ENCODE measurements around the gene CD99. TPM values are rescaled to one million over a fixed set of nuclear protein-coding genes. Genes with fewer than 3 reads are reported as not detected.

CD99 gene
- total and polyA plus RNA-seq, 2 of the 13 experiments (the other 11 are each of a cell fraction or from before 2014, with no cell fraction given) = 78.8 to 111 TPM

DNA sequence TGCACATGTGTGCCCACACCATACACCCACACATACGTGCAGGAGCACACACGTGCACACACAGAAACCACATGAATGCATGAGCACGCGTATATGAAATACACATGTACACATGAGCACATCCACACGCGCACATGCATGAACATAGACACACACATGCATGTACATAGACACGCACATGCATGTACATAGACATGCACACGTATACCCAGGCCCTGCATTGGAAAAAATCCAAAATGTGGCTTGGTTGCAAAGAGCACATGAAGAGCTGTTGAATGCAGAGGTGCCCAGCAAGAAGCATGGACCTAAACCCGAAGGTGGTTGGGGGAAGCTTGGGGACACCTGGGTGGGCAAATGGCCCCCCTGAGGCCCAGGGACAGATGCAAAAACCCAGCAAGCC lies 18.5 kb downstream of the CD99 start:
- WGBS (ENCODE audit: low lambda C conversion rate) = 99% methylated on average over 9 of the region's 9 CpGs
- Histone ChIP-seq H3K9me3 (ENCODE audit: low read length) (no peaks in the 10 kb centered on the region), H3K79me2 (ENCODE audit: insufficient read depth, low read length) (peaks cover 66% of the 10 kb centered on the region), H4K20me1 (ENCODE audit: insufficient read depth, low read length) (no peaks in the 10 kb centered on the region; the same call in 1 of the 2 replicates), H2AFZ (ENCODE audit: low read length) (no peak overlapping the region), H3K4me2 (ENCODE audit: low read depth, low read length) (no peak overlapping the region), H3K27ac (ENCODE audit: extremely low read length, insufficient read depth, low read length) (no peak overlapping the region), H3K4me1 (ENCODE audit: insufficient read depth, low read length) (peaks cover 32% of the 10 kb centered on the region), H3K9ac (ENCODE audit: insufficient read depth, low read depth, low read length) (no peak overlapping the region), H3K36me3 (replicated peaks in 1 of 2; ENCODE audit: control insufficient read depth in 1 of 2, insufficient read depth in 2 of 2, low read length in 2 of 2) (peaks cover 7 to 22% of the 10 kb centered on the region in 2 experiments; a peak in 4 of 5 replicates), H3K4me3 (replicated peaks in 1 of 3; ENCODE audit: insufficient read depth in 1 of 3, low read depth in 2 of 3, low read length in 3 of 3) (no peak overlapping the region), H3K27me3 (ENCODE audit: control insufficient read depth in 1 of 2, insufficient read depth in 2 of 2, low read length in 2 of 2) (no peaks in the 10 kb centered on the region)
- TF ChIP-seq ZIK1 (CRISPR knock-in tag; IDR thresholded peaks at IDR 0.05; ENCODE audit: borderline replicate concordance, low read depth) = no peak
- in situ Hi-C loops (cut with HindIII; ENCODE audit: extremely low pct_ligation_motif_present, low pct_unique_long_range_greater_than_20kb) = no loop called here
- no TSS peak for BruUV-seq (replicated peaks)
- ChIA-PET POLR2A (no interaction called here), CTCF (ENCODE audit: low intra/inter-chr PET ratio, low total read pairs) (no interaction called here)
- FAIRE-seq (no peak), ATAC-seq (no peak), DNase-seq (ENCODE audit: low spot score) (no peak)
- intact Hi-C loops (cut with micrococcal nuclease; ENCODE audit: unreplicated experiment) = loop anchor here (5.0 to 10.0 kb wide), 2 partner anchors 52 to 55 kb away; no protein-coding TSS in a partner anchor

DNA sequence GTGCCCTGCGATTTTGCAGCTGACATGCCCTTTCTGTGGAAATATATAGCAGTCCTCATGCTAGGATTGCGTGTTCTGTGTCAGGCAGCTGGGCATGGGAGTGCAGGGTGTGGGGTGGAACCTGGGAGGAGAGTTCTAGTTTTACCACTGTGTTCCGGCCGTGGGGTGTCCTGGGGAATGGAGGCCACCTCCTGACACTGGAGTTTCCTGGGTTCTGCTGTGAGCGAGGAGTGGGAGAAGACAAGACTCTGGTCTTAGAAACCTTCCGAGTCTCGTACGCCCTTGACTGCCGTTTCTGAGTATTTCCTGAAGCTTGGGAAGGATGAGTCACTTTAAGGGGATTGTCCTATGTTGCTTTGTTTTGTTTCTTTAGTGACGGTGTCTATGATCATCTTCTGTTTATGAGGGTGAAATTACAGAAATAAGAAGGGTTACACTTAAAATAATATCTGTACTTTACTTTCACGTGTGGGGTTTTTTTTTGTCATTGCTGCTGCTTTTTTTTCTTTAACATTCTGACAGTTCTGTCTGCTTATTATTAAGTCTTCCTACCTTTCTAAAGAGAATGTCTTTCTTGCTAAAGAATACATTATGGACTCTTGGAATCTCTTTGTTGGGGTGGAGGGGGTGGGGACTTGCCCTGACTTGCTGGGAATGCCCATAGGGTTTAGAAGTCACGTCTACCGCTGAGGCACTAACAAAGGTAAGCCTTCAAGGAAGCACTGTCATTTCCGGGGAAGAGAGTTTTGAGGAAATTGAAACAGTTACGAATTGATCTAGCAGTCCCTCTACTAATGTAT lies 19.1 kb downstream of the CD99 start:
- CTCF ChIA-PET (ENCODE audit: low intra/inter-chr PET ratio, low total read pairs) = no interaction called here
- WGBS (ENCODE audit: low lambda C conversion rate) = 88% methylated on average over 15 of the region's 15 CpGs
- Histone ChIP-seq H3K36me3 (replicated peaks in 1 of 2; ENCODE audit: control insufficient read depth in 1 of 2, insufficient read depth in 2 of 2, low read length in 2 of 2) (peaks cover 7 to 29% of the 10 kb centered on the region in 2 experiments; a peak in 4 of 5 replicates), H3K27me3 (ENCODE audit: control insufficient read depth in 1 of 2, insufficient read depth in 2 of 2, low read length in 2 of 2) (no peaks in the 10 kb centered on the region), H3K4me1 (ENCODE audit: insufficient read depth, low read length) (peaks cover 32% of the 10 kb centered on the region), H2AFZ (ENCODE audit: low read length) (no peak overlapping the region), H3K79me2 (ENCODE audit: insufficient read depth, low read length) (peaks cover 59% of the 10 kb centered on the region), H3K9me3 (ENCODE audit: low read length) (no peaks in the 10 kb centered on the region), H3K4me2 (ENCODE audit: low read depth, low read length) (no peak overlapping the region), H3K9ac (ENCODE audit: insufficient read depth, low read depth, low read length) (no peak overlapping the region), H3K27ac (ENCODE audit: extremely low read length, insufficient read depth, low read length) (no peak overlapping the region), H3K4me3 (replicated peaks in 1 of 3; ENCODE audit: insufficient read depth in 1 of 3, low read depth in 2 of 3, low read length in 3 of 3) (no peak overlapping the region), H4K20me1 (ENCODE audit: insufficient read depth, low read length) (no peaks in the 10 kb centered on the region; the same call in 1 of the 2 replicates)
- POLR2A ChIA-PET = no interaction called here
- FAIRE-seq (no peak), ATAC-seq (no peak), DNase-seq (ENCODE audit: low spot score) (no peak)
- BruUV-seq (replicated peaks) = no TSS peak
- in situ Hi-C loops (cut with HindIII; ENCODE audit: extremely low pct_ligation_motif_present, low pct_unique_long_range_greater_than_20kb) = no loop called here
- intact Hi-C loops (cut with micrococcal nuclease; ENCODE audit: unreplicated experiment) = no loop called here
- TF ChIP-seq ATM (IDR thresholded peaks at IDR 0.05; ENCODE audit: borderline replicate concordance) (no peak), FOSL2 (CRISPR knock-in tag; IDR thresholded peaks at IDR 0.05) (0 out of 2 replicates have a peak, but pooled peaks have one; percentile 6)

All from HepG2 (cell line).